ENCODE results near the gene AFG3L2. TPM values are rescaled to one million over a fixed set of nuclear protein-coding genes. Genes with fewer than 3 reads are reported as not detected.

The AFG3L2 gene
- total and polyA plus RNA-seq, 10 of the 15 experiments (the other 5 are each of a cell fraction or from before 2014, with no cell fraction given) = 21.0 to 72.7 (median 57.7) TPM

GRCh38 chr18:12308386-12309100 is 68.5 kb downstream of the AFG3L2 start (continued):
- TF ChIP-seq ZBTB40 (IDR thresholded peaks at IDR 0.05; ENCODE audit: borderline replicate concordance) = no peak
- TF ChIP-seq ZSCAN29 (IDR thresholded peaks at IDR 0.05) = 0 out of 2 replicates have a peak, but pooled peaks have one; percentile 38
- TF ChIP-seq, protein P1, sequence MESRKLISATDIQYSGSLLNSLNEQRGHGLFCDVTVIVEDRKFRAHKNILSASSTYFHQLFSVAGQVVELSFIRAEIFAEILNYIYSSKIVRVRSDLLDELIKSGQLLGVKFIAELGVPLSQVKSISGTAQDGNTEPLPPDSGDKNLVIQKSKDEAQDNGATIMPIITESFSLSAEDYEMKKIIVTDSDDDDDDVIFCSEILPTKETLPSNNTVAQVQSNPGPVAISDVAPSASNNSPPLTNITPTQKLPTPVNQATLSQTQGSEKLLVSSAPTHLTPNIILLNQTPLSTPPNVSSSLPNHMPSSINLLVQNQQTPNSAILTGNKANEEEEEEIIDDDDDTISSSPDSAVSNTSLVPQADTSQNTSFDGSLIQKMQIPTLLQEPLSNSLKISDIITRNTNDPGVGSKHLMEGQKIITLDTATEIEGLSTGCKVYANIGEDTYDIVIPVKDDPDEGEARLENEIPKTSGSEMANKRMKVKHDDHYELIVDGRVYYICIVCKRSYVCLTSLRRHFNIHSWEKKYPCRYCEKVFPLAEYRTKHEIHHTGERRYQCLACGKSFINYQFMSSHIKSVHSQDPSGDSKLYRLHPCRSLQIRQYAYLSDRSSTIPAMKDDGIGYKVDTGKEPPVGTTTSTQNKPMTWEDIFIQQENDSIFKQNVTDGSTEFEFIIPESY (IDR thresholded peaks at IDR 0.05) = no peak
- TF ChIP-seq GATAD2B (conservative IDR thresholded peaks at IDR 0.05; ENCODE audit: low read depth) = peak; percentile 74
- TF ChIP-seq BHLHE40 (IDR thresholded peaks at IDR 0.05; ENCODE audit: borderline replicate concordance in 1 of 2, low read depth in 2 of 2, low read length in 1 of 2) = no peak
- TF ChIP-seq RAD21 (IDR thresholded peaks at IDR 0.05; ENCODE audit: insufficient read depth, low read depth, low read length) = no peak
- TF ChIP-seq, protein P2, sequence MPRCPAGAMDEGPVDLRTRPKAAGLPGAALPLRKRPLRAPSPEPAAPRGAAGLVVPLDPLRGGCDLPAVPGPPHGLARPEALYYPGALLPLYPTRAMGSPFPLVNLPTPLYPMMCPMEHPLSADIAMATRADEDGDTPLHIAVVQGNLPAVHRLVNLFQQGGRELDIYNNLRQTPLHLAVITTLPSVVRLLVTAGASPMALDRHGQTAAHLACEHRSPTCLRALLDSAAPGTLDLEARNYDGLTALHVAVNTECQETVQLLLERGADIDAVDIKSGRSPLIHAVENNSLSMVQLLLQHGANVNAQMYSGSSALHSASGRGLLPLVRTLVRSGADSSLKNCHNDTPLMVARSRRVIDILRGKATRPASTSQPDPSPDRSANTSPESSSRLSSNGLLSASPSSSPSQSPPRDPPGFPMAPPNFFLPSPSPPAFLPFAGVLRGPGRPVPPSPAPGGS (IDR thresholded peaks at IDR 0.05; ENCODE audit: borderline replicate concordance, insufficient read depth, low read depth, low read length, poor library complexity, severe bottlenecking) = no peak
- 0 out of 2 replicates have a peak, but pooled peaks have one; percentile 18 for TF ChIP-seq CREM (IDR thresholded peaks at IDR 0.05; ENCODE audit: low read depth)
- TF ChIP-seq EGR1 (IDR thresholded peaks at IDR 0.05; ENCODE audit: borderline replicate concordance in 1 of 2, low read depth in 2 of 2, low read length in 2 of 2) = no peak
- peak; percentile 67; the same call in 1 of the 2 replicates for TF ChIP-seq E2F4 (IDR thresholded peaks at IDR 0.05; ENCODE audit: low read depth, low read length)
- TF ChIP-seq FOXK2 (IDR thresholded peaks at IDR 0.05) = no peak
- no peak for TF ChIP-seq ZNF207 (IDR thresholded peaks at IDR 0.05; ENCODE audit: borderline replicate concordance)
- TF ChIP-seq USF2 (IDR thresholded peaks at IDR 0.05; ENCODE audit: borderline replicate concordance, low read depth, low read length) = no peak
- TF ChIP-seq NBN (IDR thresholded peaks at IDR 0.05) = no peak
- TF ChIP-seq NFYB (IDR thresholded peaks at IDR 0.05; ENCODE audit: insufficient read depth, low read depth, low read length) = no peak
- no peak for TF ChIP-seq SIX5 (IDR thresholded peaks at IDR 0.05; ENCODE audit: low read depth, low read length, severe bottlenecking)
- TF ChIP-seq, protein P3, sequence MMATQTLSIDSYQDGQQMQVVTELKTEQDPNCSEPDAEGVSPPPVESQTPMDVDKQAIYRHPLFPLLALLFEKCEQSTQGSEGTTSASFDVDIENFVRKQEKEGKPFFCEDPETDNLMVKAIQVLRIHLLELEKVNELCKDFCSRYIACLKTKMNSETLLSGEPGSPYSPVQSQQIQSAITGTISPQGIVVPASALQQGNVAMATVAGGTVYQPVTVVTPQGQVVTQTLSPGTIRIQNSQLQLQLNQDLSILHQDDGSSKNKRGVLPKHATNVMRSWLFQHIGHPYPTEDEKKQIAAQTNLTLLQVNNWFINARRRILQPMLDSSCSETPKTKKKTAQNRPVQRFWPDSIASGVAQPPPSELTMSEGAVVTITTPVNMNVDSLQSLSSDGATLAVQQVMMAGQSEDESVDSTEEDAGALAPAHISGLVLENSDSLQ (IDR thresholded peaks at IDR 0.05) = no peak

Data from GM12878 (cell line).